ENCODE results near the gene LMBR1. TPM values are rescaled to one million over a fixed set of nuclear protein-coding genes. Genes with fewer than 3 reads are reported as not detected.
"Not testable (repeated sequence)": the region's sequence is repeated elsewhere in the genome, so short reads cannot be mapped to it uniquely, and the experiment has no call there.

The LMBR1 gene
- polyA plus RNA-seq, 10 donors = 28.0 to 46.0 (median 34.3) TPM

DNA sequence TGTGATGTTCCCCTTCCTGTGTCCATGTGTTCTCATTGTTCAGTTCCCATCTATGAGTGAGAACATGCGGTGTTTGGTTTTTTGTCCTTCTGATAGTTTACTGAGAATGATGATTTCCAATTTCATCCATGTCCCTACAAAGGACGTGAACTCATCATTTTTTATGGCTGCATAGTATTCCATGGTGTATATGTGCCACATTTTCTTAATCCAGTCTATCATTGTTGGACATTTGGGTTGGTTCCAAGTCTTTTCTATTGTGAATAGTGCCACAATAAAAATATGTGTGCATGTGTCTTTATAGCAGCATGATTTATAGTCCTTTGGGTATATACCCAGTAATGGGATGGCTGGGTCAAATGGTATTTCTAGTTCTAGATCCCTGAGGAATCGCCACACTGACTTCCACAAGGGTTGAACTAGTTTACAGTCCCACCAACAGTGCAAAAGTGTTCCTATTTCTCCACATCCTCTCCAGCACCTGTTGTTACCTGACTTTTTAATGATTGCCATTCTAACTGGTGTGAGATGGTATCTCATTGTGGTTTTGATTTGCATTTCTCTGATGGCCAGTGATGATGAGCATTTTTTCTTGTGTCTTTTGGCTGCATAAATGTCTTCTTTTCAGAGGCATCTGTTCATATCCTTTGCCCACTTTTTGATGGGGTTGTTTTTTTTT, 16.7 kb upstream of the LMBR1 start:
- not testable (repeated sequence) for DNase-seq

DNA sequence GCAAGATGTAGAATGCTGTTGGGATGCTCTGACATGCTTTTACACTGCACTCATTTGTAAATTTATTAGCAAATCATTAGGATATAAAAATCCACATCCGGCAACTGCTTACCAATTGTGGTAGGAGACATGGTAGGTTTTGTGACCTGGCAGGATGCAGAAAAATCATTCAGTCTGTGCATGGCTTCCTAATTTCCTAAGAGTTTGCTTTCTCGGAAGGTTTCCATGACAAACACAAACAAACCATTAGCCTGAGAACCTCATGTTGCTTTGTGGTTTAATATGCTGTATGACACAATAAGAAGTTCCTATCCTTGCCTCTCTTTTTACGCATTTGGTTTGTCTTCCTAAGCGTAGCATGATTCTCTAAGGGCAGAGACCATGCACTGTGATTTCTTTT, 14.7 kb upstream of the LMBR1 start:
- DNase-seq = peak in 1 of 3 donors; percentile 62

GRCh38 chr7:156906200-156906649, 13.2 kb upstream of the LMBR1 start:
- peak in 2 of 3 donors; percentile 42 to 74 for DNase-seq

GRCh38 chr7:156903232-156903909, 10.4 kb upstream of the LMBR1 start:
- peak in 1 of 3 donors; percentile 41 for DNase-seq

DNA sequence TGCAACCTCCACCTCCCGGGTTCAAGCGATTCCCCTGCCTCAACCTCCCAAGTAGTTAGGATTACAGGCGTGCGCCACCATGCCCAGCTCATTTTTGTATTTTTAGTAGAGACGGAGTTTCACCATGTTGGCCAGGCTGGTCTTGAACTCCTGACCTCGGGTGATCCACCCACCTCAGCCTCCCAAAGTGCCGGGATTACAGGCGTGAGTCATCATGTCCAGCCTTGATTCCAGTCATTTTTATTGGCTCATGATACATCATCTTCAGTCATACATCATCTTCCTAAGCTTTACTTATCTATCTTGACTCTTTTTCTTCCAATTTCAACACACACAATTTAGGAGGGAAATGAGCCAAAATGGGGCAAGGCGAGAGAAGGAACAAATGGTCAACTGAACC, 7.1 kb upstream of the LMBR1 start:
- not testable (repeated sequence) for DNase-seq

GRCh38 chr7:156898938-156899337, 6.0 kb upstream of the LMBR1 start:
- DNase-seq = no peak

DNA sequence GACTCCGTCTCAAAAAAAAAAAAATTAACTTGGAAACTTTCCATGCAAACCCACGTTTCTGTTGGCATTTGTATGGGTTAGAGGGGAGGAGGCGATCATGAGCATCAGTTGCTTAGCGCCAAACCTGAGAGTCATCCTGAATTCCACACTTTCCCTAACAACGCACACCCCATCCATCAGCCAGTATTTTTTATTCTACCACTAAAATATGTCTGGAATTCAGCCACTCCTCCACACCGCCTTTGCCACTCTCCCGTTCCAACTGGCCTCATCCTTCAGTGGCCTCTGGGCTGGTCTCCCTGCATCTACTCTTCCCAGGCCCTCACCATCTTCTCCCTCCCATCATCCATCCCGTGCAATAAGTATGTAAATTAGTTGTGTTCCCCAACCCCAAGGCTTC, 4.7 kb upstream of the LMBR1 start:
- DNase-seq = no peak

- no peak for DNase-seq
These were observed 3.5 kb upstream of the LMBR1 start for GRCh38 chr7:156896388-156897022.

DNA sequence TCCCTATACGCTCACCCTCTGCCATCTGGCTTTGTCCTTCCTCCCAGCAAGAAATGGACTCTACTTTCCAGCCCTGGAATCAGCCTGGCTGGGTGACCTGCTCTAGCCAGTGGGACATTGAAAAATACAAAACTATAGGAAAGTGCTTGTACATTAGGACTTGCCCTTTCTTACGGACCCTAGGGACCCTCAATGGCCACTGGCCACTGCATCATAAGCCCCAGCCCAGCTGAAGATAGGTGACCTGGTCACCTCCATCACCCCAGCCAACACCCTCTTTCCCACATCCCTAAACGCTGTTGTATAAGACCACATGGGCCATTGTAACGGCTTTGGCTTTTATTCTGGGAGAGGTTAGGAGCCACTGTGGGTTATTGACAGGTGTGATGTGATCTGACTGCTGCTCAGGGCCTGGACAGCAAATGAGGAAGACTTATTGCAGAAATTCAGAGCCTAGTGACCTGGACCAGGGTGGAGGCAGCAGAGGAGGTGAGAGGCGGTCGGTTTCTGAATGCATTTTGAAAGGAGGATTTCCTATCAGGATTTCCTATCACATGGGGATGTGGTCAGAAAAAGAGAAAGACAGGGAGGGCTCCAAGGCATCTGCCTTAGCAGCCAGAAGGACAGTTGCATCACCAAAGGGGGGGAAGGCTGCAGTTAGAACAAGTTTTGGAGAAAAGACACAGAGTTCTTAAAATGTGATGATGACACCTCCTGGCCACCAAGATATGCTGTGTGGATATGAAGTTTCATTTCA, 2.2 kb upstream of the LMBR1 start:
- DNase-seq = peak in 1 of 3 donors; percentile 32

- peak in 2 of 3 donors; percentile 49 to 56 for DNase-seq
These were observed 742 bp downstream of the LMBR1 start for GRCh38 chr7:156892081-156892800.

DNA sequence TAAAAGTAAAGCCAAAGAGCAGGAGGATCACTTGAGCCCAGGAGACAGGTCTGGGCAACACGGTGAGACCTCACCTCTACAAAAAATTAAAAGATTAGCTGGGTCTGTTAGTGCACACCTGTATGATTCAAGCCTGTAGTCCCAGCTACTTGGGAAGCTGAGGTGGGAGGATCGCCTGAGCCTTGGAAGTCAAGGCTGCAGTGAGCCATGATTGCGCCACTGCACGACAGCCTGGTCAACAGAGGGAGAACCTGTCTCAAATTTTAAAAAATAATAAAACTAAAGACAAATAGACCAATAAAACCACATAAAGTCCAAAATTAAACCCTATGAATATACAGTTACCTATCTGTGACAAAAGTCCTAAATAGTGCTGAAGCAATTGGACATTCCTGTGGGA, 3.2 kb downstream of the LMBR1 start:
- no peak for DNase-seq

DNA sequence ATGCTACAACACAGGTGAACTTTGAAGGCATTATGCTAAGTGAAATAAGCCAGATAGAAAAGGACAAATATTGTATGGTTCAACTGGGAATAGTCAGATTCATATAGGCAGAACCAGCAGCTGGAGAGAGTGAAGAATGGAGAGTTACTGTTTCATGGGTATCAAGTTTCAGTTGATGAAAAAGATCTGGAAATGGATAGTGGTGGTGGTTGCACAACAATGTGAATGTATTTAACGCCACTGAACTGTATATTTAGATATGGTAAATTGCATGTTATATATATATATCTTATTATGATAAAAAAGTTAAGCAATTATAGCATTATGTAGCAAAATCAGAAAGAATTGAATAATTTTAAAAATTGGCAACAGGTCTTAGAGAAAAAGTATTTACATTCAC, 3.9 kb downstream of the LMBR1 start:
- DNase-seq = no peak

GRCh38 chr7:156886020-156886795, 6.8 kb downstream of the LMBR1 start:
- DNase-seq = no peak

- DNase-seq = no peak
These were observed 11.3 kb downstream of the LMBR1 start for GRCh38 chr7:156881679-156882078.

GRCh38 chr7:156875766-156876165, 17.2 kb downstream of the LMBR1 start:
- no peak for DNase-seq

- not testable (repeated sequence) for DNase-seq
These were observed 24.6 kb downstream of the LMBR1 start for GRCh38 chr7:156868363-156868762.

DNA sequence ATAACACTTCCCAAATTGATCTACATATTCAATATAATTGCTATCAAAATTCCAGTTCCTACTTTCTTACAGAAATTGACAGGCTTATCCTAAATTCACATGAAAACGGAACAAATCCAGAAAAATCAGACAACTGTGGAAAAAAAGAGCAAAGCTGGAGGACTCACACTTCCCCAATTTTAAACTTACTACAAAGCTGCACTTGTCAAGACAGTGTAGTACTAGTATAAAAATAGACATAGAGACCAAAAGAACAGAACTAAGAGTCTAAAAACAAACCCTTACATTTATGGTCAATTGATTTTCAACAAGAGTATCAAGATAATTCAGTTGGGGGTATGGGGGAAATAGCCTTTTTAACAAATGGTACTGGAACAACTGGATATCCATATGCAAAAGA, 27.5 kb downstream of the LMBR1 start:
- DNase-seq = no peak

DNA sequence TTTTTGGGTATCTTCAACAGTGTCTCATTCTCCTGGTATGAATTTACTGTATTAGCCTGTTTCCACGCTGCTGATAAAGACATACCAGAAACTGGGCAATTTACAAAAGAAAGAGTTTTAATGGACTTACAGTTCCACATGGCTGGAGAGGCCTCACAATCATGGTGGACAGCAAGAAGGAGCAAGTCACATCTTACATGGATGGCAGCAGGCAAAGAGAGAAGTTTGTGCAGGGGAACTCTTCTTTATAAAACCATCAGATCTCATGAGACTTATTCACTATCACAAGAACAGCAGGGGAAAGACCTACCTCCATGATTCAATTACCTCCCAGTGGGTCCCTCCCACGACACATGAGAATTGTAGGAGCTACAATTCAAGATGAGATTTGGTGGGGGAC, 31.0 kb downstream of the LMBR1 start:
- not testable (repeated sequence) for DNase-seq

DNA sequence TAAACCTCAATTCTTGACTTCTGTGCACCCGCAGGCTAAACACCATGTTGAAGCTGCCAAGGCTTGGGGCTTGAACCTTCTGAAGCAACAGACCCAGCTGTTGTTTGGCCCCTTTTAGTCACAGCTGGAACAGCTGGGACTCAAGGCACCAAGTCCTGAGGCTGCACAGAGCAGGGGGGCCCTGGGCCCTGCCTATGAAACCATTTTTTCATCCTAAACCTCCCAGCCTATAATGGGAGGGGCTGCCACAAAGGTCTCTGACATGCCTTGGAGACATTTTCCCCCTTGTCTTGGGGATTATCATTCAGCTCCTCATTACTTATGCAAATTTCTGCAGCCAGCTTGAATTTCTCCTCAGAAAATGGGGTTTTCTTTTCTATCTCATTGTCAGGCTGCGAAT, 31.8 kb downstream of the LMBR1 start:
- no peak for DNase-seq

DNA sequence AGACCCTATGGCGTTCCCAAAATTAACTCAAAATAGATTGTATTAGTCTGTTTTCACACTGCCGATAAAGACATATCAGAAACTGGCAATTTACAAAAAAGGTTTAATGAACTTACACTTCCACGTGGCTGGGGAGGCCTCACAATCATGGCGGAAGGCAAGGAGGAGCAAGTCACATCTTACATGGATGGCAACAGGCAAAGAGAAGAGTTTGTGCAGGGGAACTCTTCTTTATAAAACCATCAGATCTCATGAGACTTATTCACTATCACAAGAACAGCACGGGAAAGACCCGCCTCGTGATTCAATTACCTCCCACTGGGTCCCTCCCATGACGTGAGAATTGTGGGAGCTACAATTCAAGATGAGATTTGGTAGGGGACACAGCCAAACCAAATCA, 32.9 kb downstream of the LMBR1 start:
- not testable (repeated sequence) for DNase-seq

DNA sequence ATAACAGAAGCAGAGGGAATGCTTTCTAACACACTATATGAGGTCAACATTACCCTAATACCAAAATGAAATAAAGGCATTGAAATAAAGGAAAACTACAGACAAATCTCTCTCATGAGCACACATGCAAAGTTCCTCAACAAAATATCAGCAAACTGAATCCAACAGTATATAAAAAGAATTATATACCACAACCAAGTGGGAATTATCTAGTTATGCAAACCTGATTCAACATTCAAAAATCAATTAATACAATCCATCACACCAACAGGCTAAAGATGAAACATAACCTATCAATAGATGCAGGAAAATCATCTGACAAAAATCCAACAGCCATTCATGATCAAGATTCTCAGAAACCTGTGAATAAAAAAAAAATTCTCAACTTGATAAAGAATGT, 34.5 kb downstream of the LMBR1 start:
- no peak for DNase-seq

Data from muscle of back (tissue), 11 donors.